Measurements from ENCODE around the gene TRAM2.

The TRAM2 gene

GRCh38 chr6:52545406-52546119, 31.3 kb downstream of the TRAM2 start:
- no peak for DNase-seq

GRCh38 chr6:52544602-52545405, 32.1 kb downstream of the TRAM2 start:
- no peak for DNase-seq

GRCh38 chr6:52543729-52544601, 32.9 kb downstream of the TRAM2 start:
- peak; percentile 64 for DNase-seq

GRCh38 chr6:52543262-52543661, 33.6 kb downstream of the TRAM2 start:
- DNase-seq, result no peak

GRCh38 chr6:52541135-52541534, 35.7 kb downstream of the TRAM2 start:
- no peak for DNase-seq

- DNase-seq, result peak; percentile 77
Observed at GRCh38 chr6:52540286-52540902, 36.5 kb downstream of the TRAM2 start.

GRCh38 chr6:52539607-52540006, 37.3 kb downstream of the TRAM2 start:
- peak; percentile 88 for DNase-seq

- peak; percentile 97 for DNase-seq
Observed at GRCh38 chr6:52538901-52539354, 37.9 kb downstream of the TRAM2 start.

GRCh38 chr6:52538252-52538900, 38.5 kb downstream of the TRAM2 start:
- no peak for DNase-seq

GRCh38 chr6:52537001-52537753, 39.7 kb downstream of the TRAM2 start:
- DNase-seq, result no peak

GRCh38 chr6:52536424-52536916, 40.4 kb downstream of the TRAM2 start:
- no peak for DNase-seq

- no peak for DNase-seq
Observed at GRCh38 chr6:52535711-52536423, 41.0 kb downstream of the TRAM2 start.

- DNase-seq, result no peak
Observed at GRCh38 chr6:52534966-52535390, 41.9 kb downstream of the TRAM2 start.

GRCh38 chr6:52534363-52534762, 42.5 kb downstream of the TRAM2 start:
- no peak for DNase-seq

- no peak for DNase-seq
Observed at GRCh38 chr6:52533491-52533890, 43.4 kb downstream of the TRAM2 start.

GRCh38 chr6:52532457-52532856, 44.4 kb downstream of the TRAM2 start:
- DNase-seq, result peak; percentile 69

- no peak for DNase-seq
Observed at GRCh38 chr6:52531834-52532233, 45.0 kb downstream of the TRAM2 start.

GRCh38 chr6:52531396-52531795, 45.5 kb downstream of the TRAM2 start:
- no peak for DNase-seq

- DNase-seq, result no peak
Observed at GRCh38 chr6:52530351-52530750, 46.5 kb downstream of the TRAM2 start.

- DNase-seq, result no peak
Observed at GRCh38 chr6:52529311-52529710, 47.5 kb downstream of the TRAM2 start.

All from fibroblast of skin of abdomen (primary cell).